HepG2 (cell line): ENCODE measurements around the gene GIMD1. TPM values are rescaled to one million over a fixed set of nuclear protein-coding genes. Genes with fewer than 3 reads are reported as not detected.
"Not testable (repeated sequence)": the region's sequence is repeated elsewhere in the genome, so short reads cannot be mapped to it uniquely, and the experiment has no call there.

Experiments
- ARID5B ChIP-seq: IDR thresholded peaks from 2 replicates; pipeline ENCODE4 v1.4.0; 2020; ENCODE audit warnings: mild to moderate bottlenecking, missing genetic modification reagents
- GATAD2A ChIP-seq: IDR thresholded peaks from 2 replicates; pipeline ENCODE4 v1.6.1; 2016
- MTA1 ChIP-seq: sonication (generic); formaldehyde crosslinking; IDR thresholded peaks from 2 replicates; pipeline ENCODE4 v1.4.0; 2020; ENCODE audit warnings: missing genetic modification reagents, mild to moderate bottlenecking, borderline replicate concordance
- NONO ChIP-seq, 2 experiments: fragments of 450-650 bp in 1 of 2; sonication (generic) in 1 of 2; formaldehyde crosslinking in 1 of 2; IDR thresholded peaks in 1 of 2; conservative IDR thresholded peaks in 1 of 2; 2 replicates each; pipeline versions ENCODE4 v1.6.1 to v1.8.0; 2017 to 2022; ENCODE audit warnings: mild to moderate bottlenecking in 1 of 2, missing genetic modification reagents in 1 of 2, moderate library complexity in 1 of 2
- SALL1 ChIP-seq: sonication (generic); formaldehyde crosslinking; IDR thresholded peaks from 2 replicates; pipeline ENCODE4 v1.8.0; 2022; ENCODE audit warnings: mild to moderate bottlenecking, missing genetic modification reagents
- ZGPAT ChIP-seq: IDR thresholded peaks from 2 replicates; pipeline ENCODE4 v1.6.1; 2016; ENCODE audit warnings: mild to moderate bottlenecking
- ZMYM3 ChIP-seq: sonication (generic); formaldehyde crosslinking; IDR thresholded peaks from 2 replicates; pipeline ENCODE4 v1.5.1; 2020; ENCODE audit warnings: mild to moderate bottlenecking, missing genetic modification reagents
- ZNF281 ChIP-seq: sonication (generic); formaldehyde crosslinking; IDR thresholded peaks from 2 replicates; pipeline ENCODE4 v1.4.0; 2020; ENCODE audit warnings: missing genetic modification reagents, borderline replicate concordance
- ZNF556 ChIP-seq: sonication (generic); formaldehyde crosslinking; IDR thresholded peaks from 2 replicates; pipeline ENCODE4 v1.4.0; 2020; ENCODE audit warnings: mild to moderate bottlenecking, missing genetic modification reagents, borderline replicate concordance
- ZNF687 ChIP-seq: sonication (generic); formaldehyde crosslinking; IDR thresholded peaks from 2 replicates; pipeline ENCODE4 v1.5.1; 2020; ENCODE audit warnings: mild to moderate bottlenecking, missing genetic modification reagents, moderate library complexity
- ZSCAN31 ChIP-seq: sonication (generic); formaldehyde crosslinking; IDR thresholded peaks from 2 replicates; pipeline ENCODE4 v1.5.0; 2020; ENCODE audit warnings: low read depth, mild to moderate bottlenecking, missing genetic modification reagents
- polyA plus RNA-seq, 8 experiments: library from polyadenylated mRNA; depleted of rRNA in 3 of 8; stranded (reverse) in 7 of 8; unstranded in 1 of 8; fragments of >200 nt; fragmentation: Illumina TruSeq in 4 of 8; extraction: Trizol in 4 of 8; gene quantifications; 2 replicates each; pipeline versions ENCODE4 v1.2.1 to v1.2.3, GENCODE V29; 2011 to 2016; ENCODE audit warnings: low read depth in 4 of 8, missing spikeins in 1 of 8, mixed read lengths in 1 of 8; ENCODE audit not compliant: insufficient read depth in 1 of 8
- total RNA-seq, 5 experiments: library from RNA; depleted of rRNA; stranded (reverse); fragments of >200 nt; fragmentation: Illumina TruSeq; extraction: Trizol; gene quantifications; 2 replicates each; pipeline ENCODE4 v1.2.3, GENCODE V29; 2016; ENCODE audit warnings: low read depth in 1 of 5

Gene GIMD1
- total and polyA plus RNA-seq, 2 of the 13 experiments (the other 11 are each of a cell fraction or from before 2014, with no cell fraction given) = not detected

GRCh38 chr4:106408004-106408403, 39.4 kb upstream of the GIMD1 start (continued):
- TF ChIP-seq ZNF687 (CRISPR knock-in tag) (peak; percentile 34), NONO (CRISPR knock-in tag; conservative IDR thresholded peaks at IDR 0.05) (0 out of 2 replicates have a peak, but pooled peaks have one; percentile 35), ZNF281 (peak; percentile 96), ZGPAT (peak; percentile 34; the same call in 1 of the 2 replicates), ZMYM3 (CRISPR knock-in tag) (0 out of 2 replicates have a peak, but pooled peaks have one; percentile 42), ARID5B (CRISPR knock-in tag) (peak; percentile 66), MTA1 (peak; percentile 51; the same call in 1 of the 2 replicates), GATAD2A (peak; percentile 39), ZSCAN31 (CRISPR knock-in tag) (peak; percentile 44; the same call in 1 of the 2 replicates), SALL1 (peak; percentile 87), ZNF556 (CRISPR knock-in tag) (0 out of 2 replicates have a peak, but pooled peaks have one; percentile 35)
- not testable (repeated sequence) for TF ChIP-seq NONO (IDR thresholded peaks at IDR 0.05)
